HG02798 (cell line): ENCODE data around the gene CD36.
A peak's percentile ranks its signal among the peaks of the same experiment; 100 is the strongest.

Source experiments
- ATAC-seq: cut with Tn5 transposase; IDR thresholded peaks from one replicate; pipeline ENCODE4 v1.9.1; 2021; ENCODE audit warnings: mild to moderate bottlenecking; ENCODE audit not compliant: unreplicated experiment, poor library complexity

Gene CD36

DNA sequence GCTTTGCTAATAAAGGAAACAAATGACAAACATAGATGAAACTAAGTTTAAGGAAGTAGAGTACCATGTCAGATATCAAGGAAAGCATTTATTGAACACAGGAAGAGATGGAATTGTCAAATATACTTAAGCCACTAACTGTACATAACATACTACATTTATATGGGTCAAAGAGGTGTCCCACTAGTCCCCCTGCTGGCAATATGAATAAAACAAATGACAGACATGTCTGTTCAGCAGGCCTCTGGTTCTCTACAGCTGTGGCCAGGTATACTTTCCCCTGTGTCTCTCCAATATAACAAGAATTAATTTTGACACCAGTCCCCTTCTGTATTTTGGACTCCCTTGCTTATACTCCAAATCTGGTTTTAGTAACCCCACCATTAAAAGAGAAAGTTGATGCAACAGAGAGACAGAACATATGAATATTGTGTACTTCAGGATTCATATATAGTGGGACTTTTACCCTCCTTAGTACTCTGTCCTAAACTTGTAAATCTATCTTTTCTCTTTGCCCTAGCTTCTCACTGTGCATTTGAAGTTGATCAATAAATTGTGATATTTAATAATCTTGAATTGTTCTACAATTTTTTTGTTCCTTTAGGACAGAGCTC lies 42.9 kb downstream of the CD36 start:
- ATAC-seq, result peak; percentile 56

DNA sequence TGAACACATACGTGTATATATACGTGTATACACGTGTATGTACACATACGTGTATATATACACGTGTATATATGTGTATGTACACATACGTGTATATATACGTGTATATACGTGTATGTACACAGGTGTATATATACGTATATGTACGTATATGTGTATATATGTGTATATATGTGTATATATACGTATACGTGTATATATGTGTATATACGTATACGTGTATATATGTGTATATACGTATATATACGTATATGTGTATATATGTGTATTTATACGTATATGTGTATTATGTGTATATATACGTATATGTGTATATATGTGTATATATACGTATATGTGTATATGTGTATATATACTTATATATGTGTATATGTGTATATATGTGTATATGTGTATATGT lies 44.3 kb downstream of the CD36 start:
- ATAC-seq, result no peak

DNA sequence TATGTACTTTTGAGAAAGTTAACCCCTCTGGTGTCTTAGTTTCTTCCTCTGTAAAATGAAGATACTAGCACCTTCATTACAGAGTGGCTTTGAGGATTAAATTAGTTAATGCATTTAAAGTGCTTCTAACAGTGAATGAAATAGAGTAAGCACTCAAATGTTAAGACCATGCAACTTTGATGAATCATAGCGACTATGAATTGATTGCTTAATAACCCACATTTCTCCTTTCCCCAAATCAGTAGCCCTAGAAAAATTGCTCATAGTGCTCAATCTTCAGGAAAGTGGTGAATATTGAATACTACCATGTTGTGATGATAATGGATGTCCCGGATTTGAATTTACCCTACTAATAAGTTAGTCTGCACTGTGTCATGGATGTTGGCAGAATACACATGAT lies 48.1 kb downstream of the CD36 start:
- ATAC-seq, result no peak

DNA sequence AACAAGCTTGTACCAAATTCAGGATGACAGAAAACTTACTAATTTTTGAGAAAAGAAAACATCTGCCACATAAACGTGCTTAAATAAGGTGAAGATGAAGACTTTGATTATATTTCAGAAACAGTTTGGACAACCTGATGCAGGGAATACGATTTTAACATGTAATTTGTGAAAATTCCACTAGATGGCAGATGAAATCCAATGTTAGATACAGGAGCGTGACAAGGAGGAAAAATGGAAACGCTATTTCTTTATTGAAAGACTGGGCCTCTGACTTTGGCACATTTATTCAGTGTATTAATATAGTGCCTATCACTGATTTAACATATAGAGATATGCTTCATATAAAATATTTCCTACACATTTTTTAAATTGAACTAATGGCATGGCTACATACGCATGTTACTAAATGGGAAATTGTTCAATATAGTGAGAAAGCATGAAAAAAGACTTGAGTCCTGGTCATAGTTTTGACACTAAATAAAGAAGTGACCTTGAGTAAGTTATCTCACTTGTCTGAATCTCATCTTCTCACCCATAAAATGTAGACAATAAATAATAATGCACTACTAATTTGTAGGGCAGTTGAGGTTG lies 60.7 kb downstream of the CD36 start:
- peak; percentile 80 for ATAC-seq

DNA sequence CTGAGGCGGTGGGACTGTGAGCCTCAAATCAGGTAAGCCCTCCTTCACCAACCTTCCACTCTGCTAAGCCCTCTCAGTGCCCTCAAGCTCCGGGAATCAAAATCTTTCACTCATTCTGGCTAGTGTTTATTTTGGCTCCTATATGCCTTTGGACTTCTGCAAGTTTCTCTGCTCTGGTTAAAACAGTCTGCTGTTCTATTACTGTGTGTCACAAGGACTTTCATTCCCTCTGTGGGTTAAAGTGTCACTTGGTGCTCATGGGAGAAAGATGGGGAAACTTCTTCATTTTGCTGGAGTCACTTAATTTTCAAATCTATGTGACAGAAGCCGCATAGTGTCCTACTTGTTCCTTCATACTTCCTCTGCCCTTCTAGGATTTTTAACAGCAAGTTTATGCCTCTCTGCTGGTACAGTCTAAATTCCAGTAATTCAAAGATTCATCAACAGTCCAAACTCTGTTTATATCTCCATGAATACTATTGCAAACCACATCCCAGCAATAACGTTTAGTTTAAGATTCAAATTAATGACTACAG lies 61.3 kb downstream of the CD36 start:
- no peak for ATAC-seq

DNA sequence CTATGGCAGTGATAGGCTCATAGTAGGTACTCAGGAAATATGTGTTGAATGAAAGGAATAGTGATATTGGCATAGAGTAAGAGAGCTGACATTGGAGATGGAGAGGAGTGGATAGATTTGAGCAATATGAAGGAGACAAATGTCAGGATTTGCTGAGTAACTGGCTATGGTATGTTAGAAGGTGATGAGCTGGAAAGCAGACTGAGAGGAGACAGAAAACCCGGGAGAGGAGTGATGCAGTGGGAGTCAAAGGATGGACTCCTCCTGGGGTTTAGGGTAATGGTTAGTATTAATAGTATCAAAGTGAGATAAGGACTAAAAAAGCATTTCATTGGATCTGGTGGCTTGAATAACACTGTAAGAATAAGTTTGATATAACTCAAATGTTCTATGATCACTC lies 64.8 kb downstream of the CD36 start:
- no peak for ATAC-seq

DNA sequence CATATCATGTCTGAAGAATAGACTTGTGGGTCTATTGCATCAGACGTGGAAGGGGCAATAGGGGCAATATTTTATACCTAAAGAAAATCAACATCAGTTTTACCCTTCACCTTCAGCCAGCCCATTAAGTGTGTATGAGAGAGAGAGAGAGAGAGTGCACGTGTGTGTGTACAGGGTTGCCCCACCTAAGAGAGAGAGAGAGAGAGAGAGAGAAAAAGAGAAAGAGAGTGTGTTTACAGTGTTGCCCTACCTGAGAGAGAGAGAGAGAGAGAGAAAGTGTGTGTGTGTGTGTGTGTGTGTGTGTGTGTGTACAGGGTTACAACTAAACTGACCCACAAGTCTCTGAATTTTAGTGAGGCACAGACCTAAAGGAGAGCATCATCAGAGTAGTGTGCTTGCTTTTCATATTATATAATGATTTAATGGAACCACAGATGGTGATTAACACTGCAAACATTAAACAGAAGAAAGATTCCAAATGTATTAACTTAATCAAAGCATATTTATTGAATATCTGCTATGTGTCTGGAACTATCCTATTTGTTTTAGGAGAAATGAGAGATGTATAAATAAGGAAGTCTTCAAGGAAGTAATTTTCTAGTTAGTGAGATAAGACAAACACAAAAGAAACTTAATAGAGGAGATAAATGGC lies 66.8 kb downstream of the CD36 start:
- no peak for ATAC-seq

DNA sequence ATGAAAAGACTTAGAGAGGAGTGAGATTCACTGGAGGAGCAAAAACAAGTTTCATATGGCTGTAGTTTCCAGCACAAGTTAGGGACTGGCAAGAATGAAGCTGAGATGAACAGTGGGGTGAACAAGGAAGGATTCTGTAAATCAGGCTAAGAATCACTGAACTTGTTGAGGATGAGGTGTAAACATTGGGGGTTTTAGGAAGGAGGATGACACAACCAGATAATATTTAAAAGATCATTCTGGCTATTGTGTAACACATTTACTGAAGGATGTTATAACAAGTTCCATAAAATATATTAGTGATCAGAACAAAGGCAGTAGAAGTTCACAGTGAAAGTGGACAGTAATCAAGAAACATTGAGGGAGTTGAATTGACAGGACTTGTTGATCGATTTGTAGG lies 68.9 kb downstream of the CD36 start:
- ATAC-seq, result no peak

DNA sequence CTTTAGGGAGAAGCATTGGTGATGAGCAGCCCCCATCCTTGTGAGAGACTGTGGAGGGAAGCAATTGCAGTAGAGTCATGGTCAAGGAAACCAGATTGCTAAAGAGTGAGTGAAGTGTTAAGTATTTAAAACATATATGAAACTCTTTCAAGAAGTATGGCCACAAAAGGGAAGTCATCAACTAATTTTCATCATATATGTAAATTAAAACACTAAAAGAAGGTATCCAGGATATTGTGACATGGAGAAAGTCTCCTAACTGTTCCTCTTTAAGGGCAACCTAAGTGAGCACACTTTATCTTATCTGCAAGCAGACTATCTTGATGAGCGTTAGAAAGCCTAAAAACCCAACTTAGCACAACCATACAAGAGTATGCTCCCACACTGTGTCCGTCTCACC lies 69.7 kb downstream of the CD36 start:
- ATAC-seq, result no peak

DNA sequence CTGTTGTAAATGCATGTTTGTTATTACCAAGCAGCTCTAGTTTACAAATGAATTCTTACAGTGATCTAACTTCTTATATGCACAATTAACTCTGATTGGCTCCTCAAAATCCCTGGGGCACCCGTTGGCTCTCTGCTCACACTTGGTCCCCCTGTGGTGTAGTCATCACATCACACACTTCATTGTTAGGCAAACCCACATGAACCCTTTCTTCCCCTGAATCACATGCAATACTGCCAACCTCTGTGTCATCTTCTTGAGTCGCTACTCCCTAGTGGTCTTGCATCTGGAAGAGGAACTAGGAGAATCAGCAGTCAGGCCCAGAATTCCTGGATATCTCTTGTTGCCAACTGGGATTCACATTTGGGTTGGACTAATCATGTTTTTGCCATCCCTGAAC lies 73.1 kb downstream of the CD36 start:
- no peak for ATAC-seq

DNA sequence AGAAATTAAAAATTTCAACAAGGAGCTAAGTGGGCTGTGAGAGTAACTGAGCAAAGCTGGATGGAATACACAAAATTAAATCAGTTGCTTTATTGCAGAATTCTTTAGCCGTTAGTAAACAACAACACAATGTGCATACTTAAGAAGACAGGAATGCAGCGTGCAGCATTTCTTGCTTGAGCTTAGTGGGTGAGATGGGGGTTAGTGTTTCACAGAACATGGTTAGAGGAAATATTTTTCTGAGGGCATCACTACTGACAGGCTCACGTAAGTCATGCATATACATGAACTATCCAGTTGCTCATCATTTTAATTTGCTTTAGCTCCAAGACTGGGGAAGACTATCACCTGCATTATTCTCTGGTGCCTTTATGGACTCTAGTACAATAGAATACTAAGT lies 80.8 kb downstream of the CD36 start:
- ATAC-seq, result no peak

DNA sequence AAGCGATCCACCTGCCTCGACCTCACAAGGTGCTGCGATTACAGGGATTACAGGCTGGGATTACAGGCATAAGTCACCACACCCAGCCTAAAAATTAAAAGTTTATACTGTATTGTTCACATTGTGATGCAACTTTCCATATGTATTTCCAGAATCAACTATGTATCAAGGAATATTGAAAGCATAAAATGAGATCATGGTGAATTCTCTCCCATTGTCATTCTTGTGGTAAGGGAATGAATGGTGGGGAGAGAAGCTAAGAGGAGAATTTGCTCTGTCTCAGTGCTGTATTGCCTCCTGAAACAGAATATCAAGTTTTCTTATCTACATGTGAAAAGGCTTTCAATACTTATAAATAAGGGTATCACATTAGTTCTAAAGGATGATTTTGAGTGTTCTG lies 81.7 kb downstream of the CD36 start:
- ATAC-seq, result no peak

DNA sequence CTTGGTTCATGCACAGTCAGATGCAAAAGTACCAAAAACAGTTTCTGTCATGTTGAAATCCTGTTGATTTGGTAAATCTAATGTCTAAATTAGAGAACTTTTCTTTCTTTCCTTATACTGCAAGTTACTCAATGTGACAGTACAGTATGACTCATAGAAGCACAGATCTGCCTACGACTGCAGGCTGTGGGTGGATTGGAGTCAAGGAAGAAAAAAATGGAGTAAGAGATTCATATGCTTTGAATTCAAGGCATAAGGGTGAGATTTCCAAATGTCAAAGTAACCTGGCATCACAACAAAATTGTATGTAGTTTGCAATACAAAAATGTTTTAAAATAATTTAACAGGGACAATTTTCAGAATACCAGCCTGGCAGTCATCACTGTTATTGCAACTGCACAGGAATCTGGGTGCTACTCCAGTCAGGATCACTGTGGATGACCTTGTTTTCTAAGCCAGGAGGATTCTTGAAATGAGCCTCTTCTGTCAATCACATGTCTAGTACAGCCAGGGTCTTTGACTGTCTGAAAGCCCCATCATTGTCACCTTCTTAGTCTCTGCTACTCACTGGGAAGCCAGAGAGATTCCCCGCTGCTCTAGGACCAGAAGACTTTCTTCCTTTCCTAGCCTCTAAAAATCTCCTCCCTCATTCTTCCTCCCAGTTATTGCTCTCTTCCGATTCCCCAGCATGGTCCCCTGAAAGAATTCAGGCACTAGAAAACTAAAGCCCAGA lies 83.6 kb downstream of the CD36 start:
- no peak for ATAC-seq

DNA sequence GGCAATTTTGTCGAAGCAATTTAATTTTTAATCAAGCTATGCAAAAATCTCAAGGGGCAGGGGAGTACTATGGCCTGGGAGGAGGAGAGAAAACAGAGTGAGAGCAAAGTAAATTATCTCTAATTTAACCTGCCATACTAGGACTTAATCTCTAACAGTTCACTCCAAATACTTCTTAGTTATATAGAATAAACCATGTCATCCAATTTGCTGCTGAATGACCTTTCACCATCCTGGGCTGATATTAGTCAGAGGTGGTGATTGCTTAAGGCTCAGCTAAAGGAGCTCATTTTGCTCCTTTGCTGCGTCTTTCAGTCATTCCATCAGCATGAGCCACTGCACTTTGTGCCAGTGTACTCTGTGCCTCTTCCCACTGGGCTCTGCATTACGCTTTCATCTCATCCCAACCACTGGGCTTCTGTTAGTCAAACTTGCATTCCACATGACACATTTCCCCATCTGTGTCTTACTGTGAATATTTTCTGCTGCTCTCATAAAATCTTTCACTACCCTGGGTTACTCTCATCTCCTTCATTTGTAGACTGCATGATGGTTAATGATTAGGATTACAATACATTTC lies 84.3 kb downstream of the CD36 start:
- no peak for ATAC-seq

DNA sequence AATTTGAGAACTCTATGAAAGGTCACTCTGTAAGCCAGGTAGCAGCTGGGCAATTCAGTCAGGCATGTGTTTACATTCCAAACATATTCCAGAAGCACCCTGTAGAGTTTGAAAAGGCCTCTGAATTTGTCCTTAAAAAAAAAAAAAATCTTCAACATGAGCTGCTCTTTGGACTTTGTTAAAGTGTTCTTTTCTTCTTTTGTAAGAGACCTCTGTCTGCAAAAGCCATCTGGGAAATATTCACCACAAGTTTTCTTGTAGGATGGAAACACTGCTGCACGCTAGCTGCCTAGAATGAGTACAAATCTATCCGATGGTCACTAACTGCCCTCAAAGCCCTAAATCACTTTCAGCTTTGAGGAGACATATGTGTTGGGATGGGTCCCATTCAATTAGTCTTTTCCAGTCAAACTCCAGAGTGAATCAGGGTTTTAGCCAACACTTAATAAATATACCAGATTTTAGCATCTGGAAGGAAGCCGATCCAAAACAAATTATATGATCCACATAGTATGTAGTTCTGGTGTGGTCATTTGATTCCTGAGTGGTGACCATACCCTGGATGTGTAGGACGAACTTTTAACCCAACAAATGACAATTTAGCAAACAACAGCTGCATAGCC lies 85.9 kb downstream of the CD36 start:
- no peak for ATAC-seq

DNA sequence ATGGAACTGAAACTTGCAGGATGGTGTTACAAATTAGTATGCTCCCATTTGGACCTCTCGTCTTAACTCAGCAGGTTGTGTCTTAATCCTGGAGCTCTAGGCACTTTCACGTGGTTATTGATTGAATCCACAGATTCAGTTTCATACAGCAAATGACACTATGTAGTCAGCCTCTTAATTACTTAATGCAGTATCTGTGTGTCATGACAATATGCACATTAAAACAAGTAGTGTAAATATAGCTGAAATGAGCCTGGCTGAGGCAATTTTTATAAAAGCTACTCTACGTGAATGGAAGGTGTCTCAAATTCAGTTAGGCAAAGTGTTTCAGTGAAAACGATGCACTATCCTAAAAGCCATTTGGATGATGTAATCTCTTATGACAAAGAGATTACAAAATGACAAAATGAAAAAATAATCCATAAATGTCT lies 86.8 kb downstream of the CD36 start:
- ATAC-seq, result no peak
